ENCODE results near the gene PITPNC1.

DNA sequence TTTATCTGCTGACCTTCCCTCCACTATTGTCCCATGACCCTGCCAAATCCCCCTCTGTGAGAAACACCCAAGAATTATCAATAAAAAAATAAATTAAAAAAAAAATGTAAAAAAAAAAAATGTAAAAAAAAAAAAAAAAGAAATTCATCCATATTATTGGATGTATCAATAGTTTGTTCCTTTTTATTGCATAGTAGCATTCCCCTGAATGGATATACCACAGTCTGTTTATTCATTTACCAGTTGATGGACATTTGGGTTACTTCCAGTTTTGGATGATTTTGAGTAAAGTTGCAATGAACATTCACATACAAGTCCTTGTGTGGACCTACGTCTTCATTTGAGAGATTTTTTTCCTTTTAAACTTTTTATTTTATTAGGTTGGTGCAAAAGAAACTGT is 94.0 kb downstream of the PITPNC1 start:
- TF ChIP-seq, protein P1, sequence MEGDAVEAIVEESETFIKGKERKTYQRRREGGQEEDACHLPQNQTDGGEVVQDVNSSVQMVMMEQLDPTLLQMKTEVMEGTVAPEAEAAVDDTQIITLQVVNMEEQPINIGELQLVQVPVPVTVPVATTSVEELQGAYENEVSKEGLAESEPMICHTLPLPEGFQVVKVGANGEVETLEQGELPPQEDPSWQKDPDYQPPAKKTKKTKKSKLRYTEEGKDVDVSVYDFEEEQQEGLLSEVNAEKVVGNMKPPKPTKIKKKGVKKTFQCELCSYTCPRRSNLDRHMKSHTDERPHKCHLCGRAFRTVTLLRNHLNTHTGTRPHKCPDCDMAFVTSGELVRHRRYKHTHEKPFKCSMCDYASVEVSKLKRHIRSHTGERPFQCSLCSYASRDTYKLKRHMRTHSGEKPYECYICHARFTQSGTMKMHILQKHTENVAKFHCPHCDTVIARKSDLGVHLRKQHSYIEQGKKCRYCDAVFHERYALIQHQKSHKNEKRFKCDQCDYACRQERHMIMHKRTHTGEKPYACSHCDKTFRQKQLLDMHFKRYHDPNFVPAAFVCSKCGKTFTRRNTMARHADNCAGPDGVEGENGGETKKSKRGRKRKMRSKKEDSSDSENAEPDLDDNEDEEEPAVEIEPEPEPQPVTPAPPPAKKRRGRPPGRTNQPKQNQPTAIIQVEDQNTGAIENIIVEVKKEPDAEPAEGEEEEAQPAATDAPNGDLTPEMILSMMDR (IDR thresholded peaks at IDR 0.05): no peak
- TF ChIP-seq POLR2A (IDR thresholded peaks at IDR 0.05): no peak

Data from uterus (tissue), 2 donors.